OCI-LY7 (cell line): ENCODE data around the gene SFSWAP. TPM values are rescaled to one million over a fixed set of nuclear protein-coding genes. Genes with fewer than 3 reads are reported as not detected.

Experiments used
- BruUV-seq: library from RNA; stranded (reverse); fragments of 400-500 nt; replicated peaks from 2 replicates; lab custom pipeline; 2021; lab: Mats Ljungman, UMichigan
- CTCF ChIA-PET: fragments of 300-600 bp; sonication (Branson Sonifier 250); formaldehyde crosslinking; loops from one replicate; lab custom pipeline; 2022; ENCODE audit warnings: antibody characterized with exemption; ENCODE audit not compliant: unreplicated experiment; lab: Charles Lee
- POLR2A ChIA-PET: fragments of 300-600 bp; sonication (Branson Sonifier 250); formaldehyde crosslinking; loops from one replicate; lab custom pipeline; 2022; ENCODE audit warnings: antibody characterized with exemption; lab: Charles Lee
- DNase-seq: peaks from one replicate; pipeline ENCODE4 v3.0.0-alpha.2; 2015; ENCODE audit warnings: low spot score
- H2AFZ ChIP-seq: fragments of 200-600 bp; sonication (generic), shearing (Covaris generic); 2 replicates; pipeline ENCODE4 v1.6.1; 2014; ENCODE audit warnings: mild to moderate bottlenecking, antibody characterized with exemption, low read length, moderate library complexity
- H3K27ac ChIP-seq: fragments of 200-600 bp; sonication (generic); 2 replicates; pipeline ENCODE4 v1.5.1; 2014; ENCODE audit warnings: mixed run types, low read depth, mild to moderate bottlenecking, moderate library complexity, low read length, inconsistent platforms; ENCODE audit not compliant: poor library complexity, severe bottlenecking
- H3K36me3 ChIP-seq: fragments of 200-600 bp; sonication (generic); 2 replicates; pipeline ENCODE4 v1.6.1; 2014; ENCODE audit warnings: mild to moderate bottlenecking, antibody characterized with exemption, low read length, moderate library complexity, mixed read lengths; ENCODE audit not compliant: insufficient read depth
- H3K4me1 ChIP-seq: fragments of 200-600 bp; sonication (generic); 2 replicates; pipeline ENCODE4 v1.5.1; 2014; ENCODE audit warnings: mild to moderate bottlenecking, low read length; ENCODE audit not compliant: insufficient read depth, poor library complexity, severe bottlenecking
- H3K4me2 ChIP-seq: fragments of 200-600 bp; sonication (generic); 2 replicates; pipeline ENCODE4 v1.6.1; 2014; ENCODE audit warnings: mild to moderate bottlenecking, low read length
- H3K4me3 ChIP-seq: fragments of 200-600 bp; sonication (generic); 2 replicates; pipeline ENCODE4 v1.5.1; 2014; ENCODE audit warnings: mild to moderate bottlenecking, low read depth, low read length; ENCODE audit not compliant: poor library complexity, severe bottlenecking
- H3K79me2 ChIP-seq: fragments of 200-600 bp; sonication (generic); 2 replicates; pipeline ENCODE4 v1.6.1; 2016; ENCODE audit warnings: low read depth, mild to moderate bottlenecking, low read length, moderate library complexity, mixed read lengths; ENCODE audit not compliant: insufficient read depth
- H3K9me2 ChIP-seq: fragments of 200-600 bp; sonication (generic); 2 replicates; pipeline ENCODE4 v1.6.1; 2016; ENCODE audit warnings: mild to moderate bottlenecking, low read length, mixed read lengths; ENCODE audit not compliant: insufficient read depth
- H3K9me3 ChIP-seq: fragments of 200-600 bp; sonication (generic); 2 replicates; pipeline ENCODE4 v1.6.1; 2014; ENCODE audit warnings: mild to moderate bottlenecking, mixed run types, low read length, mixed read lengths
- H4K20me1 ChIP-seq: fragments of 200-600 bp; sonication (generic); 2 replicates; pipeline ENCODE4 v1.6.1; 2014; ENCODE audit warnings: mild to moderate bottlenecking, antibody characterized with exemption, low read length, moderate library complexity, mixed read lengths; ENCODE audit not compliant: insufficient read depth
- CTCF ChIP-seq: fragments of 200-600 bp; sonication (generic); conservative IDR thresholded peaks from 2 replicates; pipeline ENCODE4 v1.5.1; 2014; ENCODE audit warnings: mild to moderate bottlenecking, antibody characterized with exemption, low read length, moderate library complexity, mixed read lengths
- EZH2phosphoT487 ChIP-seq: fragments of 200-600 bp; sonication (generic); IDR thresholded peaks from 2 replicates; pipeline ENCODE4 v1.6.1; 2018; ENCODE audit warnings: low read depth, borderline replicate concordance, mild to moderate bottlenecking, mixed run types, antibody characterized with exemption, low read length, moderate library complexity, mixed read lengths
- intact Hi-C: fragments of 100-400 bp; cut with micrococcal nuclease; formaldehyde crosslinking; loops from one replicate; pipeline ENCODE4 v1.10.0; 2022; ENCODE audit not compliant: unreplicated experiment
- total RNA-seq, 2 experiments: library from RNA; depleted of rRNA in 1 of 2; stranded (reverse); fragments of >200 nt in 1 of 2; shearing (Covaris generic) in 1 of 2; gene quantifications; 2 replicates each; pipeline ENCODE4 v1.2.3, GENCODE V29; 2014 to 2022

SFSWAP gene
- total RNA-seq, 2 experiments from 2014 or later = 54.0 to 87.1 TPM

GRCh38 chr12:131747276-131748177 is 36.6 kb downstream of the SFSWAP start:
- POLR2A ChIA-PET = interaction anchor here (0.6 kb wide), 1 partner anchor 40 kb away, joined by 3 read pairs; no protein-coding TSS in a partner anchor
- BruUV-seq = no TSS peak

GRCh38 chr12:131749618-131750315 is 38.9 kb downstream of the SFSWAP start:
- Histone ChIP-seq H3K27ac (no peak overlapping the region), H3K9me2 (no peaks in the 10 kb centered on the region), H3K4me3 (no peak overlapping the region), H2AFZ (no peak overlapping the region), H3K79me2 (no peaks in the 10 kb centered on the region), H3K9me3 (peaks cover 10% of the 10 kb centered on the region; the same call in 1 of the 2 replicates), H3K4me2 (no peak overlapping the region), H4K20me1 (no peaks in the 10 kb centered on the region), H3K4me1 (no peaks in the 10 kb centered on the region), H3K36me3 (peaks cover 97% of the 10 kb centered on the region)
- no peak for DNase-seq
- intact Hi-C loops = no loop called here
- BruUV-seq = no TSS peak
- ChIA-PET POLR2A (no interaction called here), CTCF (no interaction called here)
- TF ChIP-seq CTCF (no peak), EZH2phosphoT487 (no peak)

More at GRCh38 chr12:131747276-131748177, 36.6 kb downstream of the SFSWAP start:
- intact Hi-C loops = no loop called here
- H3K79me2 ChIP-seq = no peaks in the 10 kb centered on the region
- no peaks in the 10 kb centered on the region for H3K4me1 ChIP-seq
- no peaks in the 10 kb centered on the region for H3K9me2 ChIP-seq
- TF ChIP-seq EZH2phosphoT487 (no peak), CTCF (no peak)
- H3K27ac ChIP-seq = no peak overlapping the region
- H3K36me3 ChIP-seq = peaks cover 97% of the 10 kb centered on the region
- peaks cover 22% of the 10 kb centered on the region for H3K9me3 ChIP-seq
- no peaks in the 10 kb centered on the region for H4K20me1 ChIP-seq
- H3K4me3 ChIP-seq = no peak overlapping the region
- CTCF ChIA-PET = no interaction called here
- no peak for DNase-seq
- H3K4me2 ChIP-seq = no peak overlapping the region
- no peak overlapping the region for H2AFZ ChIP-seq
